HG02885 (cell line): ENCODE measurements around the gene SPDYE16.
"Not testable (repeated sequence)": the region's sequence is repeated elsewhere in the genome, so short reads cannot be mapped to it uniquely, and the experiment has no call there.

Experiments used
- ATAC-seq: cut with Tn5 transposase; IDR thresholded peaks from one replicate; pipeline ENCODE4 v1.9.1; 2021; ENCODE audit warnings: mild to moderate bottlenecking; ENCODE audit not compliant: unreplicated experiment, poor library complexity

The SPDYE16 gene, protein sequence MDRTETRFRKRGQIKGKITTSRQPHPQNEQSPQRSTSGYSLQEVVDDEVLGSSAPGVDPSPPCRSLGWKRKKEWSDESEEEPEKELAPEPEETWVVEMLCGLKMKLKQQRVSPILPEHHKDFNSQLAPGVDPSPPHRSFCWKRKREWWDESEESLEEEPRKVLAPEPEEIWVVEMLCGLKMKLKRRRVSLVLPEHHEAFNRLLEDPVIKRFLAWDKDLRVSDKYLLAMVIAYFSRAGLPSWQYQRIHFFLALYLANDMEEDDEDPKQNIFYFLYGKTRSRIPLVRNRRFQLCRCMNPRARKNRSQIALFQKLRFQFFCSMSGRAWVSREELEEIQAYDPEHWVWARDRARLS

DNA sequence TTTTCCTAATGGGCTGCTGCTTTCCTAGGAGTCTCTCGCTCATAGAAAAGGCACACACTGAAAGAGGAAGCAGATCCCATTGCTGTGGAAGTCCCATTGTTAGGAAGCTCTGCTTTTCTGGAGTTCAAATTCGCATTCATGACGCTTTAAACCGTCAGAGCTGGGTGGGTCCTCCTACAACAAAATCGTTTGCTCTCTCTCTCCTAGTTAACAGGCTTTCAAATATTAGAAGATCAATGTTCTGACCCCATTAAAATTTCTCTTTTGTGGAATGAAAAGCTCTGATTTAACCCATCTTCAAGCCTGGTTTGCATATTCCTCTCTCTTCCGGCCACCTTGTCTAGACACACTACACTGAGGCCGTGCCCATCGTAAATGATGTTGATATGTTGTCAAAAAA is at the start of gene SPDYE16:
Gene SPDYE16 (minus strand): TSS at position 101 of the 400 bp plus-strand sequence. CDS start 1,838 bp downstream, outside the sequence.
- not testable (repeated sequence) for ATAC-seq

DNA sequence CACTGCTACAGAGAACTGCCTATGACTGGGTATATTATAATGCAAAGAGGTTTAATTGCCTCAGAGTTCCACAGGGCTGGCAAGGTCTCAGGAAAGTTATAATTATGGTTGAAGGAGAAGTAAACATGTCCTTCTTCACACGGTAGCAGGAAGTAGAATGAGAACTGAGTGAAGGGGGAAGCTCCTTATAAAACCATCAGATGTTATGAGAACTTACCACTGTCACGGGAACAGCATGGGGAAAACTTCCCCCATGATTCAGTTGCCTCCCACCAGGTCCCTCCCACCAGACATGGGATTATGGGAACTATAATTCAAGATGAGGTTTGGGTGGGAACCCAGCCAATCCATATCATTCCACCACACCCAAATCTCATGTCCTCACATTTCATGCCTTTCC is 49.6 kb upstream of the SPDYE16 start:
- not testable (repeated sequence) for ATAC-seq

DNA sequence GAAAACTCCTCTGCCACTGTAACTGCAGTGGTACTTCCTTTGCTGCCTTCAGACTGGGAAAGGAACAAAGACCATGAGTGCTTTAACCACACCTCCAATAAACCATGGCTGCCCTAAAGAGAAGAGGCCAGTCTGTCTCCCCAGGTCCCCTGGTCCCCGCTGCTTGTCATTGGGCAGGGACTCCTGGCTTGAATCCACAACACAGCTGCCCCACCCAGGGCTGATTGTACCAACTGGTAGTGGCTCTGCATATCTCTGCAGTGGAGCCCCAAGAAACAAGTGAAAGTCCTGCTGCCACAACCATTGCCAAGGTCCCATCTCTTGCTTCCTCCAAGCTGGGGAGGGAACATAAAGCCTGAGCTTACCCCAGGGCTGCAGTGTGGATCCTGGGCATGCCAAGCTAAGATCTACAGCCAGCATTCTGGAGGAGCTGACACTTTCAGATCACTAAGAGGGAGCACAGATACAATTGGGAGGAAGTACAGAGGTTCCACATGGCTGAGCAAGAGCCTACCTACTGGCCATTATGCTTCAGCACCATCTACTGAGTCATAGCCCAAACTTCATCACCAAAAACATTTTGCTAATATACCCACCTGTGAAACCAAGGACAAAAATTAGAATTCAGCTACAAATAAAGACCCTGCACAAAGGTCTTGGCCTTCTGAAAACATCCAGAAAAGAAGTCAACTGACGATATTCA is 48.7 kb upstream of the SPDYE16 start:
- ATAC-seq = peak; percentile 67

DNA sequence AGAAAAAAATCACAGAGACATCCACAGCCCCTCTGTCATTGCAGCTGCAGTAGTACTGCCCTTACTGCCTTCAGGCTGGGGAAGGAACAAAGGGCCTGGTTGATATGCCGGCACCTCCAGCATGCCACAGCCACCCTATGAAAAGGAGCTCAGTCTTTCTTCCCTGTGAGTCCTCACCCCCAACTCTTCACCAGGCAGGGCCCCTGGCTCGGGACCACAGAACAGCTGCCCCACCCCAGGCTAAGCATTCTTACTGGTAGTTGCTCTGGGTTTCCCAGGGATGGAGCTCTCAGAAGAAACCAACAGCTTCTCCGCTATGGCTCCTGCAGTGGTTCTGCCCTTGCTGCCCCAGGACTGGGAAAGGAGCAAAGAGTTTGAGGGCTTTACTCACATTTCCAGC is 47.9 kb upstream of the SPDYE16 start:
- not testable (repeated sequence) for ATAC-seq

DNA sequence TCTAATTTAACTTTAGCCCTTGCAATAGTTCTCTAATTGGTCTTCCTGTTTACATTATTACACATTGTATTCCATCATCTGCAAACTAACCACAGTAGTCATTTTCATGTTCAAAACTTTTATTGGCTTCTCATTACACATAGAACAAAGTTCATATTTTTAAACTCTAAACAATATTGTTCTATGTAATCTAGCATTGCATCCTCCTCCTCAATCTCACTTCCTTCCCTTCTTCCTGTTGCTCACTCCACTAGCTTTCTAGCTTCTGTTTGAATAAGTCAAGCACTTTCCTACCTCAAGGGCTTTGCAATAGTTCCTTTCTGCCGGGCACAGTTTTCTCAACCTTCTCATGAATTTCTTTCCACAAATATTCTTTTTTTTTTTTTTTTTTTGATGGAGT is 45.5 kb upstream of the SPDYE16 start:
- peak; percentile 52 for ATAC-seq

DNA sequence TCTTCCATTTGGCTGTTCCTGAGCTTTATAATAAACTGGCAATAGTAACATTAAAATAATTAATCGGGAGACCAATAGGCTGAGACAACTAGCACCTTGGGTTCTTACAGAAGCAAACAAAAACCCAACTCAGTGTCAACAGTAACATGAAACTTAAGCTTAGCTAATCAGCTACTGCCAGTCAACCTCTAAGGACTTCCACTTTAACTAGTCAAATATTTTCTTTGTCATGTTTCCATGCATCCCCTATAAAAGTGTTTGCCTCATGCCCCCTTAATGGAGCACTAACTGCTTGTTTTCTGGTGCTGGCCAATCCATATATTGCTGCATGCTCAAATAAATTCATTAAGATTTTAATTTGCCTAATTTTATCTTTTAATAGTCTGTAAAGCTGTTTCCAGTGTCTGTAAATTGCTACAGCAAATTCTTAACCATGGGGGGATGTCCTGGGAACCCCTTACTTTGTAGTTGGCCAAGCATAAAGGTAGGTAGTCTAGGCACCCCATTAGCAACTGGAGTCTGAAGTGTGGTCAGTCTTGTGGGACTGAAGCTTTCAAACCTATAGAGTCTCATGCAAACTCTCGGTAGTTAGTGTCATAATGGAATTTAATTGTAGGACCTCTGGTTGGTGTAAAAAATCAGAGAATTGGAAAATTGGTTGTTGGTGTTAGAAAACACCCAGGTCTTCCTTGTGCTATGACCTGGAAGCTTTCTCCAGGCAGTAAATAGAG is 43.7 kb upstream of the SPDYE16 start:
- ATAC-seq = not testable (repeated sequence)

DNA sequence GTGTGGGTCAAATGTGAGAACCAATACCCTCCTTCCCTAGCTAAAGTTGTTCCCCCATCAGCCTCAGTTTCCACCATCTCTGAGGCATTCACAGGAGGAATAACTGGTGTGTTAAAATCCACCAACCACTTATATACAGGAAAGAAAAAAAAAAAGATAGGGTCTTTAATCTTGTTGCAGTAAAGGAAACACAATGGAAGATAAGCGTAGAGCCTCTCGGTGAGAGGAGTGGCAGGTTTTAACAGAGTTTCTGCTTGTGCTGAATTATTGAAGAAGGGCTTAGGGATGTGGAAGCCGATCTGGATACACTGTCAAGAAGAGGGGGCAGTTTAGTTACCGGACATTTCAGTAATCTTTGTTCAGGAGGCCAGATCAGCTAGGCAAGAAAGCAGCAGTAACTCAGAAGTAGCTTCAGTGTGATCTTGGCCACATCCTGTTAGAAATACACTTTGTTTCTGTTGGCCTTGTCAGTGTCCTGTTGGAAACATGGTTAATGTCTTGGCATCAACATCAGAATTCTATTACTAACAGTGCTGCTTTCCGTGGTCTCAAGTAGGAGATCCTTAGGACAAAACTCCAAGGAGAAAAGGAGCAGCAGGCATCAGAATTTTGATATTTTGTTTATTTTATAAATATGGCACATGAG is 40.7 kb upstream of the SPDYE16 start:
- not testable (repeated sequence) for ATAC-seq

DNA sequence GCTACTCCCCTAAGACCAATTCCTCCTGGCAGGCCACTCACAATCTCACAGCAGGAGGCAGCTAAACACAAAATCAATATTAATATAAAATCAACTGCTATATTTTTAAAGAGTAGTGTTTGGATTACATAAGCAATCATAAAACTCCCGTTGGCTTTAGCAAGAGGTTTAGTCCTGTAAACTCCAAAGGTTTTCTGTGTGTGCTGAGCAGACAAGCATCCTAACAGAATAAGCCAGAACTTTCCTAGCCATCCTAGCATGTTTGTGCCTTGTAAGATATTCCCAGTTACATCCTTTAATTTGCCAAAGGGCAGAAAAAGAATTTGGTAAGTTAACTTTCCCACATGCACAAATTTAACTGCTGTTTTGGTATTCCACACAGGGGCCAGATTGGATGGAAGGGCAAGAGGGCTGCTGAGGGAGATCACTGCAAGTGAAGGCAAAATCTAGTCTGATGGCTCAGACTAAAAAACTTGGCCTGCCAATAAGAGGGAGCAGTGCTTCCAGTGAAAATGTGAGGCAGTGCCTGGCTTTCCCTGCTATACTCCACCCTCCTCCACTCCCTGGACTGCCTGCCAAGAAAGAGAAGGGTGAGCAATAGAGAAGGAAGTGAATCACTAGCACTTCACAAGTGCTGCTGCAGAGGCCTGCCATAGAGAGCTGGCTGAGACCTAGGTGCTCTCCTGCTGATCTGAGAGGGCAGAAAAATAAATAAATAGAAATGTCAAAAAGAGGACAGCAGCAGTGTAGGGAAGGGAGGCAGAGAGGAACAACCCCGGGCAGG is 39.9 kb upstream of the SPDYE16 start:
- ATAC-seq = not testable (repeated sequence)

DNA sequence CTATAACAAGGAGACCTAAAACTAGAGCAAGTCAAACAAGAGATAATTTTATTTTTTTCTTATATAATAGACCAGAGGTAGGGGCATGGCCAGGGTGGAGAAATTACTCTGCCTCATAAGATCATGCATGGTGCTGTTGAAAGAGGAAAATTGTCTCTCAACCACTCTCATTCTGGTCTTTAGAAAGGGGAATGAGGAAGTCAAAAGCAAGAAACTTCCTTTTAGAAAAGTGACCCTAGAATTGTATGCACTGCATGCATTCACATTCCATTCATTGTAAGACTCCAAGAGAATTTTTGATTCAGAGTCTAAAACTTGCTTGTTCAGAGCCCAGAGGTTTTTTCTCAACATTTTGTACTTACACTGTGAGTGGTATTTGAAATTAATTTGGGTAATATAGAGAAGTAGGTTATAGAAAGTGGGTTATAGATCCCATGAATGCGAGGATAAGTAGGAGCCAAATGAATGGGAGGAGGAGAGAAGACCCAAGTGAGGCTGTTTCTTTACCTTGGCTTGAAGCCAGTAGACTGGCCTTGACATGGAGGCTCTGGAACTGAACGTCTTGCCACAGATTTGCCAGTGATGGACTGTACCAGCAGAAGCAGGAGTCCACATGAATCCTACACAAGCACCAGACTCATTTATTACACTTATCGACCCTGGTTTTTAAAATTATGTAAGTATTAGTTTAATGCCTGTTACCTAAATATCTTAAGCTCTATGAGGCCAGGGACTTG is 33.0 kb upstream of the SPDYE16 start:
- ATAC-seq = not testable (repeated sequence)

DNA sequence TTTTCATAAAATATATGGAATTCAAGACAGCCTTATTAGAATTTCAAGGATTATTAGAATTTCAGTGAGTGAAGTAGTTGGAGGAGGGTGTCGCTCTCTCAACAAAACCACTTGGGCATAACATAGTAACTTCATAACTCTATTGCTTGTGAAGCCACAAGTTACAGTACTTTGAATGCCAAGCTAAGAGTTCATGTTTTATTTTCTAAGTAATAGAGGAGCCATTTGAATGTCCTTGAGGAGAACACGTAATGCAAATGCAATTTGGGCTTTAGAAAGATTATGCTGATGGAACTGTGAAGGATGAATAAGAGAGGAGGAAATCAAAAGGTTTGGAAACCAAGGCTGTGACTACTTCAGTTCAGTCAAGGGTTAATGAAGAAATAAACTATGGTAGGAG is 32.3 kb upstream of the SPDYE16 start:
- not testable (repeated sequence) for ATAC-seq

DNA sequence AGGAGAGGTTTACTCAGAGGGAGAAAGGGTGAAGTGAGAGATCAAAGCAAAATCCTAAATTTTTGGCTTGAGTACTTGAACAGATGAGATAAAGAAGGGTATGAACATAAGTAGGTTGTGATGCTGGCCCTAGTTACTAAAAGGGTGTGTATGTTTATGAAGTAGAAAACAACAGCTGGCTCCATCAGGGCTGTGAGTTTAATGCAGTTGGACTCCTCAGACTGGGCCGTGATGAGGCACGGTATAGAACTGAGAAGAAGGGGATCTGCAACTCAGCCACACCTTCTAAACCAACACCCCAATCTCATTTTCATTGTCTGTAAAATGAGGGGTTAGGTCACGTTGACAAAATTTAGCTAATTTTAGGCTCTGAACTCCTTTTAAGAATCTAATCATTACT is 29.2 kb upstream of the SPDYE16 start:
- ATAC-seq = not testable (repeated sequence)

DNA sequence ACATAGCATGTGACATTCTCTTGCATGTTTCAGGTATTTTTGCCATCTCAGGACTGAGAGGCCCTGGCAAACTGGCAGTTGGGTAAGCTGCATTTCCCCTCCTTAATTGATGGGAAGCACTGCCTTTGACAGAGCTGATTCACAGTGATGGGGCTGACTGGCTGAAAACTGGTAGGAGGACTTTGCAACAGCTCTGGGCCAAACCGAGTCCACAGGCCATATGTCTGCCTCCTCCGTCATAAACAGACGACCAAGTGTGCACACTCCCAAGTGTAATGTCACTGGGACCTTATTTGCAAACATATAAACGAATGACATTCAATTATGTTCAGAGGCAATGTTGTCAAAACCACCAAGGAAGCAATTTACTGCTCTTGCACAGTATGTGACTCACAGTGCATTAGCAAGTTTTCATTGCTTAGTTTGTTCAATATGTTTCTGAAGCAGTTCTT is 27.3 kb upstream of the SPDYE16 start:
- ATAC-seq = not testable (repeated sequence)

DNA sequence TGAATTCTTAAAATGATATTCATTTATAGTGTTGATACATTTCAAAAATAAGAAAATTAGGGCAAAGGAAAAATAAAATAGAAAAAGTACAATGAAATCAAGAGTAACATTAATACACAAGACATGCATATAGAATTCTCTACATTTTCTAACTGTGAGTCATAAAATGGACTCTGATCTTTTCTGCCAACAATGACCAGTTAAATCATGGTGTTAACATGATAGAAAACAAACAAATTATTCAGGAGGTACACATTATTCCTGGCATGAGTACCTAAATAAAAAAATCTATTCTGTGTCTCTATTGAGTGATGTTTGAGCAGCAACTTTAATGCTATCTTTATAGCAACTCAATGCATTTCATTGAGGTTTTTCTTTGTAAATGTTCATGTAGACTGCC is 25.6 kb upstream of the SPDYE16 start:
- ATAC-seq = not testable (repeated sequence)

DNA sequence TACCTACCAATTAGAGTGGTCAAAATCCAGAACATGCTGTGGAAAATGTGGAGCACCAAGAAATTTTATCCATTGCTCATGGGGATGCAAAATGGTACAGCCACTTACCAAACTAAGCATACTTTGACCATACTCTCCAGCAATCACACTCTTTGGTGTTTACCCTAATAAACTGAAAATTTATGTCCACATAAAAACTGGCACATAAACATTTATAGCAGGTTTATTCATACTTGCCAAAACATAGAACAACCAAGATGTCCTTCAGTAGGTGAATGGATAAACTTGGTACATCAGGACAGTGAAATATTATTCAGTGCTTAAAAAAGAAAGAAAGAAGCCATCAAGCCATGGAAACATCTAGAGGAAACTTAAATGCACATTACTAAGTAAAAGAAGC is 24.7 kb upstream of the SPDYE16 start:
- not testable (repeated sequence) for ATAC-seq

DNA sequence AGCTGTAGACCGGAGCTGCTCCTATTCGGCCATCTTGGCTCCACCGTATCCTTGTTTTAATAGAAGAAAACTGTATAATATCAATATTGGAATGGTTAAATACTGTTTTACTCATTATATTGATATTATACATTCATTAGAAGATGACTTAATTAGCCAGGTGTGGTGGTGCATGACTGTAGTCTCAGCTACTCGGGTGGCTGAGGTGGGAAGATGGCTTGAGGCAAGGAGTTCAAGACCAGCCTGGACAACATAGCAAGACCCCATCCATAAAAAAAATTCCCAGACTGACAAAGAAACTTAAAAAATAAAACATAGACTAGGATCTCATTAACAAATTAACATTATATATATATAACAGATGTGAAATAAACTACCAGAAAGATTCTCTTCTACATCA is 24.2 kb upstream of the SPDYE16 start:
- ATAC-seq = not testable (repeated sequence)

DNA sequence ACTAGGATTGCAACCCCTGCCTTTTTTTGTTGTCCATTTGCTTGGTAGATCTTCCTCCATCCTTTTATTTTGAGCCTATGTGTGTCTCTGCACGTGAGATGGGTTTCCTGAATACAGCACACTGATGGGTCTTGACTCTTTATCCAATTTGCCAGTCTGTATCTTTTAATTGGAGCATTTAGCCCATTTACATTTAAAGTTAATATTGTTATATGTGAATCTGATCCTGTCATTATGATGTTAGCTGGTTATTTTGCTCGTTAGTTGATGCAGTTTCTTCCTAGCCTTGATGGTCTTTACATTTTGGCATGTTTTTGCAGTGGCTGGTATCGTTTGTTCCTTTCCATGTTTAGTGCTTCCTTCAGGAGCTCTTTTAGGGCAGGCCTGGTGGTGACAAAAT is 21.9 kb upstream of the SPDYE16 start:
- not testable (repeated sequence) for ATAC-seq

DNA sequence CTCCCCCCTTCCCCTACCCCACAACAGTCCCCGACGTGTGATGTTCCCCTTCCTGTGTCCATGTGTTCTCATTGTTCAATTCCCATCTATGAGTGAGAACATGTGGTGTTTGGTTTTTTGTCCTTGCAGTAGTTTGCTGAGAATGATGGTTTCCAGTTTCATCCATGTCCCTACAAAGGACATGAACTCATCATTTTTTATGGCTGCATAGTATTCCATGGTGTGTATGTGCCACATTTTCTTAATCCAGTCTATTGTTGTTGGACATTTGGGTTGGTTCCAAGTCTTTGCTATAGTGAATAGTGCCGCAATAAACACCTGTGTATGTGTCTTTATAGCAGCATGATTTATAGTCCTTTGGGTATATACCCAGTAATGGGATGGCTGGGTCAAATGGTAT is 18.2 kb upstream of the SPDYE16 start:
- ATAC-seq = not testable (repeated sequence)

DNA sequence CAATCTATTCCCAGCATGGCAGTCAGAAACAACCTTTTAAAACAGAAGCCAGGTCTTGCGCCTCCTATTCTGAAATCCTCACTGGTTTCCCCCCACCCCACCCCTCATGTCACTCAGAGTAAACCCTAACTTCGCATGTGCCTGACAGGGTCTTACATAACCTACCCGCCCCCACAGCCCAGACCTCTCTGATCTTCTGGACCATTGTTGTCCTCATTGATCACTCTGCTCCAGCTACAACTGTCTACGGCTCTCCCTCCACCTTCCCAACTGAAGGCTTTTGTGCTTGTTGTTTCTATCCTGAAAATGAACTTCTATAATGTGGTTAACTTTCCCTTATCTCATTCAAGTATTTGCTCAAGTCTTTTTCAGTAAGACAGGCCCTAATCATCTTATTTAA is 17.1 kb upstream of the SPDYE16 start:
- ATAC-seq = not testable (repeated sequence)

DNA sequence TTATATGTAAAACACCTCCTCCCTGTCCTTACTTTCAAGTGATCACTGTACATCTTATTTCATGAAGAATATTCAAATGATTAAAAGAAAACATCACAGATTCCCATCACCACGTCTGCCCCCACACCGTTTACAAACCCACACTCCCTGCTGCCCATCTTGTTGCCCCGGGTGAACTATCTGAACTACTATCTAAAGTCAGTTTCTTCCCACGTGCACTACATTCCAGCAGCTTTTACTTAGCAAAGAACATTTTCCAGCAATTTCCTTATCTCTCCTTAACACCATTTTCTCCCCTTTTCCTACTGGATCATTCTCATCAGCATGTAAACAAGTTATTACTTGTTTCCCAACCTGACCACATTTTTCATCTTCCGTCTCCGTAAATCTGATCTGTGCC is 16.6 kb upstream of the SPDYE16 start:
- not testable (repeated sequence) for ATAC-seq
